Suprapubic skin (tissue), 4 donors: Measurements from ENCODE around the gene TMEM164. TPM values are rescaled to one million over a fixed set of nuclear protein-coding genes. Genes with fewer than 3 reads are reported as not detected.

ENCODE experiments used
- DNase-seq, 2 donors: peaks; one replicate each; pipeline ENCODE4 v3.0.0-alpha.2; 2019; ENCODE audit warnings: low spot score in 2 of 2
- H3K27ac ChIP-seq: fragments of 200-600 bp; sonication (generic); one replicate; pipeline ENCODE4 v1.5.1; 2019
- H3K27me3 ChIP-seq: fragments of 200-600 bp; sonication (generic); one replicate; pipeline ENCODE4 v1.5.1; 2019
- H3K36me3 ChIP-seq: fragments of 200-600 bp; sonication (generic); one replicate; pipeline ENCODE4 v1.5.1; 2019
- H3K4me1 ChIP-seq: fragments of 200-600 bp; sonication (generic); one replicate; pipeline ENCODE4 v1.5.1; 2019
- H3K4me3 ChIP-seq: fragments of 200-600 bp; sonication (generic); one replicate; pipeline ENCODE4 v1.5.1; 2019; ENCODE audit warnings: mild to moderate bottlenecking
- H3K9me3 ChIP-seq: fragments of 200-600 bp; sonication (generic); one replicate; pipeline ENCODE4 v1.5.1; 2019
- EP300 ChIP-seq: sonication (generic); formaldehyde crosslinking; IDR thresholded peaks from one replicate; pipeline ENCODE4 v1.6.1; 2017; ENCODE audit warnings: antibody characterized with exemption
- POLR2A ChIP-seq, 2 donors: fragments of 450-650 bp; IDR thresholded peaks; one replicate each; pipeline ENCODE4 v1.6.1; 2017; ENCODE audit warnings: antibody characterized with exemption in 2 of 2, mild to moderate bottlenecking in 2 of 2, moderate library complexity in 2 of 2
- POLR2AphosphoS5 ChIP-seq, 3 donors: sonication (generic); formaldehyde crosslinking; IDR thresholded peaks; one replicate each; pipeline ENCODE4 v1.6.1; 2017; ENCODE audit warnings: antibody characterized with exemption in 3 of 3
- WGBS: methylation state at CpG from one replicate; pipeline ENCODE4 v1.1.5; 2018; 5-methylcytosine and 5-hydroxymethylcytosine counted together
- total RNA-seq, 4 donors: library from RNA; depleted of rRNA; stranded (reverse); fragments of >200 nt; gene quantifications; one replicate each; pipeline ENCODE4 v1.1.0, GENCODE V29; 2016
- TF ChIP-seq, protein P1 (sequence below), 2 donors: fragments of 200-600 bp in 1 of 2; fragments of 450-650 bp in 1 of 2; sonication (generic) in 1 of 2; IDR thresholded peaks; one replicate each; pipeline ENCODE4 v1.5.1; 2016 to 2019; ENCODE audit warnings: antibody characterized with exemption in 2 of 2, mild to moderate bottlenecking in 1 of 2, moderate library complexity in 1 of 2

The TMEM164 gene
- 10 to 100 TPM; 35.5 to 71.2 (median 58.7) TPM for total RNA-seq

DNA sequence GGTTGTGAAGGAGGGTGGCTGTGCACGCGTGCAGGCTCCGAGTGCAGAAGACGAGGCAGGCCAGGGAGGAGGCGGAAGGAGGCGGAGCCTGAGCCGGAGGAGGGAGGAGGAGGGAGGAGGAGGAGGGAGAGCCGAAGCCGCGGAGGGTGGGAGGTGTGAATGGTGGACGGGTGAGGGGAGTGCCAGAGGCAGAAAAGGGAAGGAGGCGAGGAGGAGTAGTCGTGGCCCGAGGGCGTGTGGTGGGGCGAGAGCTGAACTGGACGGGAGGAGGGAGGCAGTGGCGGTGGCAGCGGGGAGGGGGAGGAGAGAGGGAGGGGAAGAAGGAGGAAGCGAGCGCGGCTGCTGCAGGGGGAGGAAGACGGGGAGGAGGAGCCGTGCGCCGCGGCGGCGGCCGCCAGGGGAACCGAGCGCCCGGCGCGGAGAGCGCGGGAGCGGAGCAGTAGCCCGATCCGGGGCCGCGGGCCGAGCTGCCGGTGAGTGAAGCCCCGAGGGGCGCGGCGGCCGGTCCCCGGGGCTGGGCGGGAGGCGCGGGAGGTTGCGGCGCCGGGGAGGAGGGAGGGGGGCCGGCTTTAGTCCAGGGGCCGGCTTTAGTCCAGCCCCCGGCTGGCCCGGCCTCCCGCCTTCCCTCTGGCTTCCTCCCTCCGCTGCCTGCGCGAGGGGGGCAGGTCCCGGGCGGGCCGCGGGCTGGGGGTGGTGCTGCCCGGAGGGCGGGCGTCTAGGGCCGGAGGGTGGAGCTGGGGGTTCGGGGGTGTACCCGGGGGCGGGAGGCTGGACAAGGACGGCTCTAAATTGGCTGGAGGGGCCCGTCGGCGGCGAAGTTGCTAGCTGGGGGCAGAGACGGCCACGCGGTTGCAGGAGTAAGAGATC, at the start of gene TMEM164:
TSS of gene TMEM164 (plus strand) at position 815 of the 867 bp plus-strand sequence. CDS start 661 bp downstream, outside the sequence.
- DNase-seq: peak; percentile 87 to 88
- H3K27me3 ChIP-seq: no peaks in the 10 kb centered on the region
- 25% methylated on average over 58 of the region's 83 CpGs for WGBS
- H3K4me3 ChIP-seq: peak within 1 kb of the TSS; percentile 66
- no peaks in the 10 kb centered on the region for H3K36me3 ChIP-seq
- TF ChIP-seq EP300 (no peak), POLR2A (IDR thresholded peaks at IDR 0.05) (no peak), POLR2AphosphoS5 (IDR thresholded peaks at IDR 0.05) (no peak)
- TF ChIP-seq, protein P1, sequence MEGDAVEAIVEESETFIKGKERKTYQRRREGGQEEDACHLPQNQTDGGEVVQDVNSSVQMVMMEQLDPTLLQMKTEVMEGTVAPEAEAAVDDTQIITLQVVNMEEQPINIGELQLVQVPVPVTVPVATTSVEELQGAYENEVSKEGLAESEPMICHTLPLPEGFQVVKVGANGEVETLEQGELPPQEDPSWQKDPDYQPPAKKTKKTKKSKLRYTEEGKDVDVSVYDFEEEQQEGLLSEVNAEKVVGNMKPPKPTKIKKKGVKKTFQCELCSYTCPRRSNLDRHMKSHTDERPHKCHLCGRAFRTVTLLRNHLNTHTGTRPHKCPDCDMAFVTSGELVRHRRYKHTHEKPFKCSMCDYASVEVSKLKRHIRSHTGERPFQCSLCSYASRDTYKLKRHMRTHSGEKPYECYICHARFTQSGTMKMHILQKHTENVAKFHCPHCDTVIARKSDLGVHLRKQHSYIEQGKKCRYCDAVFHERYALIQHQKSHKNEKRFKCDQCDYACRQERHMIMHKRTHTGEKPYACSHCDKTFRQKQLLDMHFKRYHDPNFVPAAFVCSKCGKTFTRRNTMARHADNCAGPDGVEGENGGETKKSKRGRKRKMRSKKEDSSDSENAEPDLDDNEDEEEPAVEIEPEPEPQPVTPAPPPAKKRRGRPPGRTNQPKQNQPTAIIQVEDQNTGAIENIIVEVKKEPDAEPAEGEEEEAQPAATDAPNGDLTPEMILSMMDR (IDR thresholded peaks at IDR 0.05): peak in 1 of 2 donors; percentile 20
- peak within 1 kb of the TSS; percentile 88 for H3K27ac ChIP-seq
- no peaks in the 10 kb centered on the region for H3K9me3 ChIP-seq
- peaks cover 38% of the 10 kb centered on the region for H3K4me1 ChIP-seq

DNA sequence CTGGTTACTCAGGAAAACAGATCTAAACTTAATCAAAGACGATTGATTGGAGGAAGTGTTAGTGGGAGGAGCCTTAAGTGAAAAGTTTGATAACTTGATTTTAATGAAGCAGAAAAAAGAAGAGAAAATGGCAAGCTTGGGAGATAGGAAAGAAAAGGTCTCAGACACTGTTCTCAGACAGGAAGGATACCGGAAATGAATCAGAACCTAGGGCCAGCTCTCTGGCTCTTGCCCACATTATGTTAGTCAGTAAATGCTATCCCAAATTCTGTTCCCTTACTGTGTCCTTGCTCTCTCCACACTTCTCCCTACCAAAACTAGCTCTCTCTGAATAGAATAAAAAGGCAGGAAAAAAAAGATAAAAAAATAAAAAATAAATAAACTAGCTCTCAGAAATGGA, 48.6 kb upstream of the TMEM164 start:
- Histone ChIP-seq H3K27me3 (no peaks in the 10 kb centered on the region), H3K27ac (no peak overlapping the region), H3K4me3 (no peak overlapping the region), H3K9me3 (no peaks in the 10 kb centered on the region), H3K36me3 (no peaks in the 10 kb centered on the region), H3K4me1 (no peaks in the 10 kb centered on the region)
- TF ChIP-seq POLR2AphosphoS5 (IDR thresholded peaks at IDR 0.05) (no peak), POLR2A (IDR thresholded peaks at IDR 0.05) (no peak), EP300 (no peak)
- TF ChIP-seq, protein P1 (IDR thresholded peaks at IDR 0.05): no peak
- WGBS: 63% methylated on average over 2 of the region's 2 CpGs
- no peak for DNase-seq

DNA sequence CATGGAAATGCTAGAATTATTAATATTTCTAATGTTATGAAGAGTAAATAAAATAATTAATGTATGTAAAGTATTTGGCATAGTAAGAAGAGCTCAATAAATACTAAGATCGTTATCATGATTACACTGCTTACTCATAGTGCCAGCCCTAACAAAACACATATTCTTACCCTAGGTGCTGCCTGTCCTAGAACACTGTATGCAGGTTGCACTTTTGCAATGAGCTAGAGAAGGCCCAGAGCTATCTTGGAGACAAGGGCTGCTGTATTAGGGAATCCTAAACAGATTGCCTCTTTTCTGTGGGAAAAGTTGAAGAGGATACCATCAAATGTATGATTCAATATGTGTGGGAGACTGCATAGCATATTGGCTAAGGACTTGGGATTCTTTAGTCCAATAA, 48.0 kb upstream of the TMEM164 start:
- WGBS: 47% methylated on average over 1 of the region's 1 CpG
- no peaks in the 10 kb centered on the region for H3K4me1 ChIP-seq
- no peak overlapping the region for H3K4me3 ChIP-seq
- H3K36me3 ChIP-seq: no peaks in the 10 kb centered on the region
- H3K27ac ChIP-seq: no peak overlapping the region
- TF ChIP-seq EP300 (no peak), POLR2A (IDR thresholded peaks at IDR 0.05) (no peak), POLR2AphosphoS5 (IDR thresholded peaks at IDR 0.05) (no peak)
- TF ChIP-seq, protein P1 (IDR thresholded peaks at IDR 0.05): no peak
- H3K27me3 ChIP-seq: no peaks in the 10 kb centered on the region
- no peak for DNase-seq
- no peaks in the 10 kb centered on the region for H3K9me3 ChIP-seq

DNA sequence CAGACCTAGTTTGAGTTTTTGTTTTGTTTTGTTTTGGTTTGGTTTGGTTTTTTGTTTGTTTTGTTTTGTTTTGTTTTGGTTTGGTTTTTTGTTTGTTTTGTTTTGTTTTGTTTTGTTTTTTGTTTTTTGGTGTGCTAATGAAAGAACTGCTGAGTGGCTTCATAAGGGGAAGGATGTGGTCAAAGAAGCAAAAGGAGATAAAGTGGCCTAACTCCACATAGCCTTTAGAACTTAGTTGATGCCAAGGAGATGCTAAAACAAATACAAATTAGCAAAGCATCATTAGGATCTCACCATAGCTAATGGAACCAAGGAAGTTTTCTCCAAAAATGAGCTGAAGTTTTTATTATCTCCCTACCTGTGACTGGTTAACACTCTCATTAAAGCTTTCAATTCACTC, 44.6 kb upstream of the TMEM164 start:
- Histone ChIP-seq H3K27ac (no peak overlapping the region), H3K36me3 (no peaks in the 10 kb centered on the region), H3K4me1 (no peaks in the 10 kb centered on the region), H3K9me3 (no peaks in the 10 kb centered on the region), H3K4me3 (no peak overlapping the region), H3K27me3 (no peaks in the 10 kb centered on the region)
- DNase-seq: no peak
- no peak for TF ChIP-seq POLR2A (IDR thresholded peaks at IDR 0.05)
- TF ChIP-seq, protein P1 (IDR thresholded peaks at IDR 0.05): no peak
- TF ChIP-seq EP300: no peak

DNA sequence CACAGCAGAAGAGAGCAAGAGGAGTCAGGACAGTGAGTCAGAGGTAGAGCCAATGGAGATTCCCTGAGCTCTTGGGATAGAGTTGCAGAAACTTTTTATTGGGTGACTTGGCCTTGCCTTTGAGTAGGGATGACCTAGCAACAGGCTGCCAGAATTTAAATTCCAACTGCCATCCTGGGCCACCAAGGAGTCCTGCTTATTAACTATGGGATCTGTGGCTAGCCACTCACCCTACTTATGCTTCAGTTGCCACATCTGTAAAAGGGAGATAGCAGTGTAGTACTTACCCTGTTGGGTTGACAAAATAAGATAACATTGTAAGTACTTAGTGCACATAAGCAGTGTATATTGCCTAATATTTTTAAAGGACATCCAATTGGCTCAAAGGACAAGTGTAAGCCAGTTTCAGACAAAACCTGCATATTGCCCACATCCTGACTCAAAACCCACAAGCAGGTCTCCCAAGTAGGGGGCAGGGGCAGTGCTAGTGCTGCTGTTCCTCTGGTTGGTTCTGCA, 43.5 kb upstream of the TMEM164 start:
- H3K27me3 ChIP-seq: no peaks in the 10 kb centered on the region
- no peaks in the 10 kb centered on the region for H3K36me3 ChIP-seq
- H3K4me3 ChIP-seq: no peak overlapping the region
- no peak overlapping the region for H3K27ac ChIP-seq
- H3K9me3 ChIP-seq: no peaks in the 10 kb centered on the region
- no peaks in the 10 kb centered on the region for H3K4me1 ChIP-seq
- TF ChIP-seq POLR2AphosphoS5 (IDR thresholded peaks at IDR 0.05): no peak
- no peak for TF ChIP-seq POLR2A (IDR thresholded peaks at IDR 0.05)
- TF ChIP-seq, protein P1 (IDR thresholded peaks at IDR 0.05): no peak
- no peak for TF ChIP-seq EP300
- no peak for DNase-seq
